NCI-H1048 (cell line): Measurements from ENCODE around the gene KLRD1.
A peak's percentile ranks its signal among the peaks of the same experiment; 100 is the strongest.
"Not testable (repeated sequence)": the region's sequence is repeated elsewhere in the genome, so short reads cannot be mapped to it uniquely, and the experiment has no call there.

Experiments
- DNase-seq: peaks from one replicate; lab custom pipeline; 2025; lab: John Stamatoyannopoulos, UW

The KLRD1 gene

GRCh38 chr12:10307630-10308029, at the start of gene KLRD1:
Gene KLRD1 (plus strand): TSS chr12:10307870. CDS start chr12:10308078, 208 bp downstream.
- DNase-seq, result no peak

DNA sequence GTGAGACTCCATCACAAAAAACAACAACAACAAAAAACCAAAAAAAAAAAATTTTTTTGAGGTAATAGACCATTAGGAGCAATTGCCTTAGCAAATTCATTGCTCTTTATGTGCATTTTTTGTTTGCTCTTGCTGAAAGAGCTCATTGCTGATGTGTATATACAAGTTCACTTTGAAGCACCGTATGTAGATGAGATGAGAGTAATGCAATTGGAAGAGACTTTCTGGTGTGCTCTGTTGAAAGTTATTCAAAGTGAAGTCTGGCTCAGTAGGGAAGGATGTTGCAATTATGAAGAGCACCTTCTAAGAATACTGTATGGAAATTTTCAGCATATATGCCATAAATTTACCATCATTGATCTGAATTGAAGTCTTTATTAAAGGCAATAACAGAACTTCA, 46.7 kb upstream of the KLRD1 start:
- DNase-seq, result no peak

- no peak for DNase-seq
These were observed 39.6 kb upstream of the KLRD1 start for GRCh38 chr12:10268037-10268436.

DNA sequence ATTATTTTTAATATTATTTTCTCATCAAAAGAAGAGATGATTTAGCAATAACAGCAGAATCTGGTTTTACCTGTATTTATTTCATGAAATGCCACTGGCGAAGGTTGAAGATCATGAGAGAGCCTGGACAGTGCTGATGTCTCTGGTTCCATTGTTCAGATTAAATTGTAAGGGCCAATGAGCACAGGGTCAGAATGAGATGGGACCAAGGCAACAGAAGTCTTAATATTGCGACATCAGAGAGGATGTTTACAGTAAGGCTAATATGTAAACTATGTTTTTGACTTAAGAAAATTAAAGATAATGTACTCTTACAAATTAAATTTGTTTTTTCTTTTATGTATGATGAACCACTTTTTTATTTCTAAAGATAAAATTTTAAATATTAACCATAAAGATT, 35.2 kb upstream of the KLRD1 start:
- no peak for DNase-seq

DNA sequence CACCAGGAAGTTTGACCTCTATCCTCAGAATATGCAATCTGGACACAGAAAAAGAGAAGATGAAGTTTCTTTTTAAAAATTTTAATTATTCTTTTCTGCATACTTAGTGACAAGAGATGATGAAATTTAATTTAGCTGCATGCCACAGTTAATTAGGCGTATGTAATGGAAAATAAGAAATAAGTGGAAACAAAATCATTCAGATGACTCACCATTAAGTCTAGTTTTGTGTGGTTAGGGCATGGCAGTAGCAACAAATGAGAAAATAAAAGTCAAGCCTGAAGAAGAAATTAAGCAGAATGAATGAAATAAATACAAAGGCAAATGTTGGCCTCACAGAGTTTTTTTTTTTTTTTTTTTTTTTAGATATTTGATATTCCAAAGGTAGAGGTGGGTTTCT, 30.9 kb upstream of the KLRD1 start:
- DNase-seq, result no peak

- DNase-seq, result no peak
These were observed 29.6 kb upstream of the KLRD1 start for GRCh38 chr12:10278104-10278503.

DNA sequence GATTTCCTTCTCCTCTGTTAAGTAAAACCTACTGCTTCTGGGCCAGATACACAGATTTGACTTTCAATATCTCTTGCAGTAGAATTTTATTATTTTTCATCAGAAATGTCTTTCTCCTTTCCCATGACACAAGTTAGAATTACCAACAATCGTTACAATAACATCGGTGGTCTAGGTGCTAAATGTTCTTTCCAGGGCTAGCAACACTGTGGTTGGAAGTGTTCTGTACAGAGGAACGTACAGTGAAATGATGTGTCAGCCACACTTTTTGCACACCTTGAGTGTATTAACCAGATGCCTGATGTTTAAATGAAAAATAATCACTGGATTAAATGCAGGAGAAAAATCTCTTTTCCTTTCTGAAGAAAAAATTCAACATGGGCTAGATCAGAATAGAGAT, 27.7 kb upstream of the KLRD1 start:
- no peak for DNase-seq

DNA sequence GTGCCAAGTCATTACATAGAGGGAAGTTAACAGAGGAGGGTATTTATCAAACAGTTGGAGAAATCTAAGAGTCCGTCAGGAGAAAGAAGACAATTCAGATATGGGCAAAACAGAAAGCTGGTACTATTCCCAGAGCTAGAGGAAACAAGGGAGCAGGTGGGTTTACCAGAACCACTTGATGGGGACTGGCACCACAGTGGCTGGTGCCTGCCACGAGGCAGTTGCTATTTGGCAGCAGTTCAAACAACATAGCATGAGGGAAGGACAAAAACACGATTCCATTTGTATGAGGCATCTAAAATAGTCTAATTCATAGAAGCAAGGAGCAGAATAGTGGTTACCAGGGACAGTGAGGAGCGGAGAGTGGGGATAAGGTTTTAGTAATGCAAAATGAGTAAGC, 24.6 kb upstream of the KLRD1 start:
- no peak for DNase-seq

GRCh38 chr12:10285919-10286318, 21.8 kb upstream of the KLRD1 start:
- DNase-seq, result no peak

GRCh38 chr12:10289005-10289754, 18.5 kb upstream of the KLRD1 start:
- no peak for DNase-seq

DNA sequence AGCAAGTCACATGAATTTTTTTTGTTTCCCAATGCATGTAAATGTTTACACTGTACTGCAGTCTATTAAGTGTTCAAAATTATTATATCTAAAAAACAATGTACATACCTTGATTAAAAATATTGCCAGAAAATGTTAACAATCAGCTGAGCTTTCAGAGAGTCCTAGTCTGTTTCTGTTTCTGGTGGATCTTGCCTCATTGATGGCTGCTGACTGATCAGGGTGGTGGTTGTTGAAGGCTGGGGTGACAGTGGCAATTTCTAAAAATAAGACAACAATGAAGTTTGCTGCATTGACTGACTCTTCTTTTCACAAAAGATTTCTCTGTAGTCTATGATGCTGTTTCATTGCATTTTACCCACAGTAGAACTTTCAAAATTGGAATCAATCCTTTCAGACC, 16.6 kb upstream of the KLRD1 start:
- DNase-seq, result no peak

DNA sequence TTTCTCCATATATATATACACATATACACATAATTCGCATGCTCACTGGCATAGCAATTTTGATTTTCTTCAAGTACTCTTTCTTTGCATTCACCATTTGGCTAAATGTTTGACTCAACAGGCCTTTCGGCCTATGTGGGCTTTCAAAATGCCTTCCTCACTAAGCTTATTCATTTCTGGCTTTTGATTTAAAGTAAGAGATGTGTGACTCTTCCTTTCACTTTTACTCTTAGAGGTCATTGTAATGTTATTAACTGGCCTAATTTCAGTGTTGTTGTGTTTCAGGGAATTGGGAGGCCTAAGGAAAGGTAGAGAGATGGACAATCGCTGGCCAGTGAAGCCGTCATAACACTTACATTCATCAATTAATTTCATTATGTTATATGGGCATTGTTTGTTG, 14.5 kb upstream of the KLRD1 start:
- DNase-seq, result no peak

DNA sequence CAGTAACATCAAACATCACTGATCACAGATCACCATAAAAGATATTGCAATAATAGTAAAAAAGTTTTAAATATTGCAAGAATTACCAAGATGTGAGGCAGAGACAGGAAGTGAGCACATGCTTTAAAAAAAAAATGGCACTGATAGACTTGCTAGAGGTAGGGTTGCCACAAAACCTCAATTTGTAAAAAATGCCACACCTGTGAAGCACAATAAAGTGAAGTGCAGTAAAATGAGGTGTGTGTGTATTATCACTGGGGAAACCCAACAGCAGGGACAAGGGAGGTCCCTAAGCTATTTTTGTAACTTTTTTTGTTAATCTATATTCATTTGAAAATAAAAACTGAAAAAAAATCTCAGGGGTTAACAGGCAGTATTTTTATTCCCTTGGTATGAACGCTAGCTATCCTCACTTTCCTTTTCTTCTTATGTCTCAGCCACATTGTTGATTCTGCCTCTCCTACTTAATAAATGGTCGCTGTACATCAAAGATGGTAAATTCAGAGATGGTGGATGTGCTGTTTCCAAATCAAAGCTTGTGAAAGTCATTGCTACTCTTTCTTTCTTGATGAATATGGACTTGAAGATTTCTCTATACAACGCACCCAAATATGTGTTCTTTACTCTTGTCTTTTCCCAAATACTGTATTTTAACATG, 14.0 kb upstream of the KLRD1 start:
- DNase-seq, result no peak

- no peak for DNase-seq
These were observed 6.6 kb upstream of the KLRD1 start for GRCh38 chr12:10301103-10301502.

- no peak for DNase-seq
These were observed 3.5 kb upstream of the KLRD1 start for GRCh38 chr12:10304161-10304574.

DNA sequence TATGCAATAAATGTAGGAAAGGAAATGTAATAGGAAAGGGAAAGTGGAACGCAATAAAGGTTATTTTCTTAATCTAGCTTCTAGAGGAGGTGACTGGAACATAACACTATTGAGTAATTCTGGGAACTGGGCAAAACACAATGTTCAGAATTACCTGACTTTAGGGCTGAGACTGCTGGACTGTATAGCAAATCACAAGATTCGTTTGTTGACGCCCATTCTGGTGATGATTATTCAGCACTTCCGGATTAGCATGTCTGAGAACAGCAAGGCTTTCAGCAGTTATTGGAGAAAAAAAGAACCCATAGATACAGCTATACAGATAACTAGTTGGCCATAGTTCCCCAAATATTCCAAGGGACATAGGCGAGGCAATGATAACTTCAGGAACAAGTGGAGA, 2.3 kb upstream of the KLRD1 start:
- no peak for DNase-seq

DNA sequence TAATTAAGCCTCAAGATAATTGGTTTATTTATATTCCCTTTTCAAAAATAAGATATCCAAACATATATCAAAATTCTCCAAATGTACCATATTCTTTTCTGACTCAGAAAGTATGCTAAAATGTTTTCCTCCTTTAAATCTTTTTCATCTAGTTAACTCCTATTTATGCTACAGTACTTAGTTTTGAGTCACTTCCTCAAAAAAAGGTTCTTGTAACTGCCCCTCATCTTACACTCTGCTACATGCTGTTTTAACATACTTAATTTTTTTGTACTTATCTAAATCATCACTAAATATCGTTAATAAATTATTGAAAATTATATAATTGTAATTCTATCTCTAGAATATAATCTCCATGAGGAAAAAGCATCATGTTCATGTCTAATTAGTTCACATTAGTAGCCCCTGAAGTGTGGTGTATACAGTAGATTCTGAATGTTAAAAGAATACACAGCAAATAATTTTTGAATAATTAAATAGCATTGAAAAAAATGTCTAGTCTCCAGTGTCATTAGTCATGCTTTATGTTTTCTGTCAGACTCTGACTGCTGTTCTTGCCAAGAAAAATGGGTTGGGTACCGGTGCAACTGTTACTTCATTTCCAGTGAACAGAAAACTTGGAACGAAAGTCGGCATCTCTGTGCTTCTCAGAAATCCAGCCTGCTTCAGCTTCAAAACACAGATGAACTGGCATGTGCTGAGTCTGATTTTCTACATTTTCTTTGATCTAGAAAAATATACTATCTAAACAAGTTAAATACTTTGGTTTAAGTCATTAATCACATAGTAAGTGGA, 3.5 kb downstream of the KLRD1 start:
- DNase-seq, result no peak

DNA sequence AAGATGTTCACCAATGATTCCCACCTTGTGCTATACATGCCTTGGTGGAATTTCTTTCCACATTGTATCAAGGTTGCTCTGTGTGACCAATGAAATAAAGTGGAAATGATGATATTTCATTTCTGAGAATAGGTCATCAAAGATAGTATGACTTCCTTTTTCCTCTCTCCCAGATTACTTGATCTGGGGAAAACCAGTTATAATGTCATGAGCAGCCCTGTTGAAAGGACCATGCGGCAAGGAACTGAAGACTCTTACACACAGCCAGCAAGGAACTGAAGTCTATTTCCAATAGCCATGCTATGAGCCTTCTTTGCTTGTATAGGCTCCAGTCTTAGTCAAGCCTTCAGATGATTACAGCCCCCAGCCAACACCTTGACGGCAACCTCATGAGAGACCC, 11.7 kb downstream of the KLRD1 start:
- no peak for DNase-seq

DNA sequence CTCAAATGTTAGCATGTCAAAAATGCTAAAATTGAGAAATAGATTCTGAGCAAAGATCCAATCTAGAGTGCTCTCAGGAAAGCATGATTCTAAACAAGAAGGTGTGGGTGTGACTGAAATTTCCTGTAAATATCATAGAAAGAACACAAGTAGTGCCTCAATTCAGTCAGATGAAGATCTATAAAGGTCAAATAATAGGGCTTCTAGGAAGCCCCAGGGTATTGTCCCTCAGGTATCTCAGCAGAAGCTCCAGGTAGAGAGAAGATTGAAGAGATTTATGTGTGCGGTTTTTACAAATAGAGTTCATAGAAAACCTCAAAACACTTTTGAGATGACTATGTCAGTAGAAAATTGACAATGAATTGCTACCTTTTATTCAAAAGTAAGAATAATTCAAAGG, 13.0 kb downstream of the KLRD1 start:
- DNase-seq, result no peak

DNA sequence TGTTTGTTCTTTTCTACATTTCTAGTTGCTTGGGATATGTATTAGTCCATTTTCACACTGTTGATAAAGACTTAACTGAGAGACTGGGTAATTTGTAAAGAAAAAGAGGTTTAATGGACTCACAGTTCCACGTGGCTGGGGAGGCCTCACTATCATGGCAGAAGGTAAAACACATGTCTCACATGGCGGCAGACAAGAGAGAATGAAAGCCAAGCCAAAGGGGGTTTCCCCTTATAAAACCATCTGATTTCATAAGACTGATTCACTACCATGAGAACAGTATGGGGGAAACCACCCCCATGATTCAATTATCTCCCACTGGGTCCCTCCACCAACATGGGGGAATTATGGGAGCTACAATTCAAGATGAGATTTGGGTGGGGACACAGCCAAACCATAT, 21.0 kb downstream of the KLRD1 start:
- DNase-seq, result not testable (repeated sequence)

GRCh38 chr12:10331642-10332239, 24.1 kb downstream of the KLRD1 start:
- peak; percentile 17 for DNase-seq

DNA sequence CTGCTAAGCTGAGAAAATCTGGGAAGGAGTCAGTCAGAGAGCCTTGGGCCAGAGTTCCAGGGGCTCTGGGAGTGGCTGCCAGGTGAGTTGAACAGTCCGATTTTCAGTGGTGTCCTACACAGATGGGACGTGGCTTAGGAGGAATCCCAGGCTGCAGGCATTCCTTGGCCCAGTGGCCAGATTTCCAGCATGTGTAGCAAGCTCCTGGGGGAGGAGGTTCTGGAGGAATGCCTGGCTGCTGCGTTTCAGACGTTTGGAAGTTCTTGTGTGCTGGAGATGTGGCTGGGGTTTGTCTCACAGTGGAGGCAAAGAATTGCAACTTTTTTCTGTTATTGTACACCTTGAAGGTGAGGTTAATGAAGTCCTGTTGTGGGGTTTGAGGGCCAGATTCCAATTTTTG, 28.5 kb downstream of the KLRD1 start:
- DNase-seq, result not testable (repeated sequence)

DNA sequence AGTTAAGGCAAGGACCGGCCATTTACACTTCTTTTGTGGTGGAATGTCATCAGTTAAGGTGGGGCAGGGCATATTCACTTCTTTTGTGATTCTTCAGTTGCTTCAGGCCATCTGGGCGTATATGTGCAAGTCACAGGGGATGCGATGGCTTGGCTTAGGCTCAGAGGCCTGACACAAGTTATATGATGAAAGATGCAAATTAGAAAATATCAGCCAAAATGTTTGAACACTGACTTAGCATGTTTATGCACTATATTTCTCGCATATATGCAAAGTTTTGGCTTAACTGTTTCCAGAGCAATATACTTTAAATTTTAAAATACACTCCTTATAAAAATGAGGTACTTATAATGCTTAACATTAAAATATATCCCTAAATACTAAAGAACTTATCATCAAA, 30.8 kb downstream of the KLRD1 start:
- not testable (repeated sequence) for DNase-seq
